Measurements from ENCODE around the gene FKBP1A. TPM values are rescaled to one million over a fixed set of nuclear protein-coding genes. Genes with fewer than 3 reads are reported as not detected.
A peak's percentile ranks its signal among the peaks of the same experiment; 100 is the strongest.

Gene FKBP1A
- total and polyA plus RNA-seq, 9 of the 15 experiments (the other 6 are each of a cell fraction or from before 2014, with no cell fraction given) = 48.8 to 502 (median 89.6) TPM

DNA sequence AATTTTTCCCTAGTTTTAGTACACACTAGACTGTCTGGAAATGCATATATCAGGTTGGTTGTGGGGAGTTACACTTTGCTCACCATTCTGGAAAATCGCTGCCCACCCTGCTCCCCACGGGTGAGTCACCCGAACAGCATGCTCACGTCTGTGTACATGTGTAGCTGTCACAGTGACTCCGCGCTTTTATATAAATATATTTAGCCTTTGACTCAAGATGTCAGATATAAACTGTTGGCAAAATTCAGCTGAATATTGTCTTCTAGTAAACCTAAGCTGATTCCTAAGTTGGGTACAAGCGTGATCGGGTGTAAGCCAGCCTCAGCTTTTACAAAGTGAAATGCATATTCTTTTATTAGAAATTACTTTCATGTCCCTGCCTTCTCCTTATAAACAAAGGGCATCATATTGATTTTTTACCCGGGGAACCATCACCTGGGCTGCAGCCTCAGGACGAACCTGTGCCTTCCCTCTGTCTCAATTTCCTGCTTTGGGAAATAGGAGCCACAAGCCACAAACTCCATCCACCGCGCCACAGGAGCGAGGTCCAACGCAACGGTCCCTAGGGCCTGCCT lies 68.2 kb downstream of the FKBP1A start (continued):
- TF ChIP-seq ILF3 (IDR thresholded peaks at IDR 0.05; ENCODE audit: borderline replicate concordance) = no peak
- TF ChIP-seq, protein P1, sequence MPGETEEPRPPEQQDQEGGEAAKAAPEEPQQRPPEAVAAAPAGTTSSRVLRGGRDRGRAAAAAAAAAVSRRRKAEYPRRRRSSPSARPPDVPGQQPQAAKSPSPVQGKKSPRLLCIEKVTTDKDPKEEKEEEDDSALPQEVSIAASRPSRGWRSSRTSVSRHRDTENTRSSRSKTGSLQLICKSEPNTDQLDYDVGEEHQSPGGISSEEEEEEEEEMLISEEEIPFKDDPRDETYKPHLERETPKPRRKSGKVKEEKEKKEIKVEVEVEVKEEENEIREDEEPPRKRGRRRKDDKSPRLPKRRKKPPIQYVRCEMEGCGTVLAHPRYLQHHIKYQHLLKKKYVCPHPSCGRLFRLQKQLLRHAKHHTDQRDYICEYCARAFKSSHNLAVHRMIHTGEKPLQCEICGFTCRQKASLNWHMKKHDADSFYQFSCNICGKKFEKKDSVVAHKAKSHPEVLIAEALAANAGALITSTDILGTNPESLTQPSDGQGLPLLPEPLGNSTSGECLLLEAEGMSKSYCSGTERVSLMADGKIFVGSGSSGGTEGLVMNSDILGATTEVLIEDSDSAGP (CRISPR knock-in tag; IDR thresholded peaks at IDR 0.05) = no peak
- TF ChIP-seq ZNF785 (CRISPR knock-in tag; IDR thresholded peaks at IDR 0.05) = no peak

DNA sequence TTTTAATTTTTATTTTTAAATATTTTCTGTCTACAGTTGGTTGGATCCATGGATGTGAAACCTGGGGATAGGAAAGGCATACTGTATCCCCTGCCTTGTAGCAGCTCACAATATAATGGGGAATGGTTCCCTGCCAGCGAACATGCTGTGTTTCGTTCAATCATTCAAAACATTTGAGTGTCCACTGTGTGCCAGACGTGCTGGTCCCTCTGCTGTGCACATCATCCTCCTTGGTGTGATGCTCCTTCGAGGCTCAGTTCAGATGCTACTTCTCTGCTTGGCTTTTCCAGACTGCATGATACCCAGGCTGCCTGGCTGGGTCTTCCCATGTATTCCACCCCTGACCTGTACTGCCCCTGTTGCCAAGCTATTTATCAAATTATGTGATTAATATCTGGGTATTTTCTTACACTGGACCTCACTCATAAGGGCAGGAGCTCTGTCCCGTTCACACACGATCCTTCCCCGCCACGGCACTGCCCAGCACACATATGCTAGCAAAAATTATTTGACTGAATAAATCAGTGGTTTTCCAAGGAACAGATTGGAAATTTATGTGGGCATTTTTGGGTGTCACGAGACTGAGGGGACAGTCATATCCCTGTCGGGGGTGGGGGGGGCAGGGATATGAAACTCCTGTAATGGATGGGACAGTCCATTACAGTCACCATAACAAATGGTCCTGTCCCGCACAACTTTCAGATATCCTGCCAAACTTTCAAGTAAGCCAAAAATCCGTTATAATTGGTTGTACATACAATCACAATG lies 68.8 kb downstream of the FKBP1A start:
- H3K9ac ChIP-seq (ENCODE audit: insufficient read depth in 1 of 2, low read depth in 2 of 2, low read length in 2 of 2) = peak overlapping the region in 1 of 2 experiments; percentile 99; a peak in 3 of 4 replicates
- no peak for FAIRE-seq
- H3K4me2 ChIP-seq (ENCODE audit: insufficient read depth, low read length) = 0 out of 2 replicates have a peak overlapping the region, but pooled peaks have one; percentile 86

More for the DNA sequence above, 68.8 kb downstream of the FKBP1A start:
- DNase-seq (ENCODE audit: extremely low read depth in 1 of 4, low spot score in 3 of 4) = no peak
- H2AFZ ChIP-seq (ENCODE audit: low read depth, low read length) = peak overlapping the region; percentile 60
- peaks cover 5% of the 10 kb centered on the region; the same call in 1 of the 3 replicates for H3K36me3 ChIP-seq (ENCODE audit: control insufficient read depth, insufficient read depth, low read length)
- CTCF ChIA-PET (ENCODE audit: low intra/inter-chr PET ratio) = interaction anchor here (0.6 kb wide), 1 partner anchor 173 kb away, joined by 4 read pairs; no protein-coding TSS in a partner anchor
- peaks cover 37% of the 10 kb centered on the region for H3K79me2 ChIP-seq (ENCODE audit: control insufficient read depth, insufficient read depth, low read length)
- POLR2A ChIA-PET = interaction anchor here (0.8 to 1.3 kb wide), 3 partner anchors 9 to 58 kb away, joined by 3 read pairs; no protein-coding TSS in a partner anchor
- in situ Hi-C loops (cut with MboI) (no loop called here), intact Hi-C loops (cut with micrococcal nuclease) (loop anchor here (10.0 kb wide), 1 partner anchor 141 kb away; the partner anchor contains the start of gene NSFL1C)
- BruUV-seq (replicated peaks) = no TSS peak
- peaks cover 18 to 29% of the 10 kb centered on the region in 2 experiments; a peak in 4 of 5 replicates for H3K4me1 ChIP-seq (replicated peaks in 1 of 2; ENCODE audit: control insufficient read depth in 2 of 2, insufficient read depth in 2 of 2, low read length in 2 of 2)
- no peak overlapping the region; the same call in 2 of the 3 replicates for H3K27ac ChIP-seq (ENCODE audit: extremely low read depth, low read depth, low read length)
- H3K4me3 ChIP-seq = no peak overlapping the region
- no peaks in the 10 kb centered on the region for H3K9me3 ChIP-seq (replicated peaks; ENCODE audit: control insufficient read depth, insufficient read depth, low read depth, low read length)
- no peak for ATAC-seq
- TF ChIP-seq ZNF436 (CRISPR knock-in tag; IDR thresholded peaks at IDR 0.05) = no peak
- TF ChIP-seq, protein P2, sequence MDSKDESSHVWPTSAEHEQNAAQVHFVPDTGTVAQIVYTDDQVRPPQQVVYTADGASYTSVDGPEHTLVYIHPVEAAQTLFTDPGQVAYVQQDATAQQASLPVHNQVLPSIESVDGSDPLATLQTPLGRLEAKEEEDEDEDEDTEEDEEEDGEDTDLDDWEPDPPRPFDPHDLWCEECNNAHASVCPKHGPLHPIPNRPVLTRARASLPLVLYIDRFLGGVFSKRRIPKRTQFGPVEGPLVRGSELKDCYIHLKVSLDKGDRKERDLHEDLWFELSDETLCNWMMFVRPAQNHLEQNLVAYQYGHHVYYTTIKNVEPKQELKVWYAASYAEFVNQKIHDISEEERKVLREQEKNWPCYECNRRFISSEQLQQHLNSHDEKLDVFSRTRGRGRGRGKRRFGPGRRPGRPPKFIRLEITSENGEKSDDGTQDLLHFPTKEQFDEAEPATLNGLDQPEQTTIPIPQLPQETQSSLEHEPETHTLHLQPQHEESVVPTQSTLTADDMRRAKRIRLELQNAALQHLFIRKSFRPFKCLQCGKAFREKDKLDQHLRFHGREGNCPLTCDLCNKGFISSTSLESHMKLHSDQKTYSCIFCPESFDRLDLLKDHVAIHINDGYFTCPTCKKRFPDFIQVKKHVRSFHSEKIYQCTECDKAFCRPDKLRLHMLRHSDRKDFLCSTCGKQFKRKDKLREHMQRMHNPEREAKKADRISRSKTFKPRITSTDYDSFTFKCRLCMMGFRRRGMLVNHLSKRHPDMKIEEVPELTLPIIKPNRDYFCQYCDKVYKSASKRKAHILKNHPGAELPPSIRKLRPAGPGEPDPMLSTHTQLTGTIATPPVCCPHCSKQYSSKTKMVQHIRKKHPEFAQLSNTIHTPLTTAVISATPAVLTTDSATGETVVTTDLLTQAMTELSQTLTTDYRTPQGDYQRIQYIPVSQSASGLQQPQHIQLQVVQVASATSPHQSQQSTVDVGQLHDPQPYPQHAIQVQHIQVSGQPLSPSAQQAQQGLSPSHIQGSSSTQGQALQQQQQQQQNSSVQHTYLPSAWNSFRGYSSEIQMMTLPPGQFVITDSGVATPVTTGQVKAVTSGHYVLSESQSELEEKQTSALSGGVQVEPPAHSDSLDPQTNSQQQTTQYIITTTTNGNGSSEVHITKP (IDR thresholded peaks at IDR 0.05; ENCODE audit: partially characterized antibody) = peak; percentile 36
- peaks cover 7% of the 10 kb centered on the region; the same call in 1 of the 2 replicates for H4K20me1 ChIP-seq (replicated peaks; ENCODE audit: control insufficient read depth, insufficient read depth, low read length)
- WGBS (ENCODE audit: insufficient coverage, low coverage, missing lambda C conversion rate) = 54% methylated on average over 11 of the region's 12 CpGs
- no peaks in the 10 kb centered on the region for H3K27me3 ChIP-seq (ENCODE audit: control insufficient read depth in 2 of 2, insufficient read depth in 2 of 2, low read length in 2 of 2)
- H3K9me1 ChIP-seq (ENCODE audit: control insufficient read depth, insufficient read depth, low read length) = no peaks in the 10 kb centered on the region

All from K562 (cell line).